HEK293 (cell line): ENCODE data around the gene CIC.

Source experiments
- BCL11A ChIP-seq: fragments of 450-650 bp; formaldehyde crosslinking; IDR thresholded peaks from 2 replicates; pipeline ENCODE4 v1.5.1; 2016; ENCODE audit warnings: low read depth, missing biosample characterization, missing genetic modification characterization
- FEZF1 ChIP-seq: fragments of 450-650 bp; formaldehyde crosslinking; IDR thresholded peaks from 2 replicates; pipeline ENCODE4 v1.5.1; 2016; ENCODE audit warnings: missing biosample characterization, missing genetic modification characterization
- GFI1B ChIP-seq: fragments of 450-650 bp; formaldehyde crosslinking; IDR thresholded peaks from 2 replicates; pipeline ENCODE4 v1.5.1; 2016; ENCODE audit warnings: missing biosample characterization, missing genetic modification characterization
- GLI4 ChIP-seq: fragments of 450-650 bp; formaldehyde crosslinking; IDR thresholded peaks from 2 replicates; pipeline ENCODE4 v1.5.1; 2016; ENCODE audit warnings: missing biosample characterization, missing genetic modification characterization
- IKZF3 ChIP-seq: fragments of 450-650 bp; IDR thresholded peaks from 2 replicates; pipeline ENCODE4 v1.5.0; 2018; ENCODE audit warnings: missing biosample characterization, mild to moderate bottlenecking, missing genetic modification characterization, moderate library complexity
- KLF10 ChIP-seq: fragments of 450-650 bp; IDR thresholded peaks from 2 replicates; pipeline ENCODE4 v1.5.1; 2018; ENCODE audit warnings: missing biosample characterization, mild to moderate bottlenecking, missing genetic modification characterization
- KLF16 ChIP-seq: fragments of 450-650 bp; formaldehyde crosslinking; IDR thresholded peaks from 2 replicates; pipeline ENCODE4 v1.5.1; 2017; ENCODE audit warnings: missing biosample characterization, missing genetic modification characterization
- KLF7 ChIP-seq: fragments of 450-650 bp; formaldehyde crosslinking; IDR thresholded peaks from 2 replicates; pipeline ENCODE4 v1.5.1; 2016; ENCODE audit warnings: missing biosample characterization, missing genetic modification characterization, borderline replicate concordance
- KLF9 ChIP-seq: fragments of 450-650 bp; formaldehyde crosslinking; IDR thresholded peaks from 2 replicates; pipeline ENCODE4 v1.5.1; 2016; ENCODE audit warnings: missing biosample characterization, missing genetic modification characterization, low read depth
- PRDM1 ChIP-seq: fragments of 450-650 bp; formaldehyde crosslinking; IDR thresholded peaks from 2 replicates; pipeline ENCODE4; 2016; ENCODE audit warnings: missing biosample characterization, missing genetic modification characterization
- SCRT2 ChIP-seq: fragments of 450-650 bp; formaldehyde crosslinking; IDR thresholded peaks from 2 replicates; pipeline ENCODE4 v1.5.1; 2016; ENCODE audit warnings: missing biosample characterization, missing genetic modification characterization
- ZBTB17 ChIP-seq: fragments of 450-650 bp; formaldehyde crosslinking; IDR thresholded peaks from 2 replicates; pipeline ENCODE4 v1.5.1; 2016; ENCODE audit warnings: missing biosample characterization, missing genetic modification characterization
- ZBTB48 ChIP-seq: fragments of 450-650 bp; formaldehyde crosslinking; IDR thresholded peaks from 2 replicates; pipeline ENCODE4 v1.5.1; 2016; ENCODE audit warnings: missing biosample characterization, missing genetic modification characterization
- ZBTB8A ChIP-seq: fragments of 450-650 bp; formaldehyde crosslinking; IDR thresholded peaks from 2 replicates; pipeline ENCODE4 v1.5.1; 2016; ENCODE audit warnings: missing biosample characterization, missing genetic modification characterization
- ZFHX2 ChIP-seq: fragments of 450-650 bp; formaldehyde crosslinking; conservative IDR thresholded peaks from 2 replicates; pipeline ENCODE4 v1.5.1; 2016; ENCODE audit warnings: missing biosample characterization, missing genetic modification characterization
- ZFP3 ChIP-seq: fragments of 450-650 bp; formaldehyde crosslinking; IDR thresholded peaks from 2 replicates; pipeline ENCODE4 v1.5.1; 2016; ENCODE audit warnings: low read depth, missing biosample characterization, missing genetic modification characterization
- ZFP41 ChIP-seq: fragments of 450-650 bp; formaldehyde crosslinking; IDR thresholded peaks from 2 replicates; pipeline ENCODE4 v1.5.1; 2016; ENCODE audit warnings: missing biosample characterization, missing genetic modification characterization, borderline replicate concordance
- ZFP69B ChIP-seq: fragments of 450-650 bp; formaldehyde crosslinking; IDR thresholded peaks from 2 replicates; pipeline ENCODE4 v1.5.1; 2016; ENCODE audit warnings: missing biosample characterization, missing genetic modification characterization
- ZNF155 ChIP-seq: fragments of 450-650 bp; formaldehyde crosslinking; IDR thresholded peaks from 2 replicates; pipeline ENCODE4 v1.5.1; 2016; ENCODE audit warnings: missing biosample characterization, missing genetic modification characterization
- ZNF16 ChIP-seq: fragments of 450-650 bp; formaldehyde crosslinking; IDR thresholded peaks from 2 replicates; pipeline ENCODE4 v1.5.1; 2016; ENCODE audit warnings: low read depth, missing biosample characterization, missing genetic modification characterization
- ZNF175 ChIP-seq: fragments of 450-650 bp; formaldehyde crosslinking; IDR thresholded peaks from 2 replicates; pipeline ENCODE4 v1.5.1; 2016; ENCODE audit warnings: missing biosample characterization, missing genetic modification characterization
- ZNF202 ChIP-seq: fragments of 450-650 bp; formaldehyde crosslinking; IDR thresholded peaks from 2 replicates; pipeline ENCODE4 v1.5.1; 2016; ENCODE audit warnings: missing biosample characterization, missing genetic modification characterization, borderline replicate concordance
- ZNF214 ChIP-seq: fragments of 450-650 bp; formaldehyde crosslinking; IDR thresholded peaks from 2 replicates; pipeline ENCODE4 v1.5.1; 2017; ENCODE audit warnings: missing biosample characterization, mild to moderate bottlenecking, missing genetic modification characterization, borderline replicate concordance
- ZNF223 ChIP-seq: fragments of 450-650 bp; formaldehyde crosslinking; IDR thresholded peaks from 2 replicates; pipeline ENCODE4 v1.5.1; 2016; ENCODE audit warnings: missing biosample characterization, missing genetic modification characterization
- ZNF26 ChIP-seq: fragments of 450-650 bp; formaldehyde crosslinking; IDR thresholded peaks from 2 replicates; pipeline ENCODE4 v1.5.1; 2016; ENCODE audit warnings: missing biosample characterization, missing genetic modification characterization
- ZNF302 ChIP-seq: fragments of 450-650 bp; formaldehyde crosslinking; IDR thresholded peaks from 2 replicates; pipeline ENCODE4 v1.5.1; 2016; ENCODE audit warnings: missing biosample characterization, missing genetic modification characterization, low read depth
- ZNF324 ChIP-seq: fragments of 450-650 bp; formaldehyde crosslinking; IDR thresholded peaks from 2 replicates; pipeline ENCODE4 v1.5.1; 2016; ENCODE audit warnings: missing biosample characterization, missing genetic modification characterization
- ZNF341 ChIP-seq: fragments of 450-650 bp; formaldehyde crosslinking; IDR thresholded peaks from 2 replicates; pipeline ENCODE4; 2016; ENCODE audit warnings: low read depth, missing biosample characterization, missing genetic modification characterization
- ZNF513 ChIP-seq: fragments of 450-650 bp; IDR thresholded peaks from 2 replicates; pipeline ENCODE4 v1.5.1; 2018; ENCODE audit warnings: missing biosample characterization, missing genetic modification characterization
- ZNF580 ChIP-seq: fragments of 450-650 bp; formaldehyde crosslinking; IDR thresholded peaks from 2 replicates; pipeline ENCODE4 v1.5.1; 2016; ENCODE audit warnings: missing biosample characterization, missing genetic modification characterization
- ZNF585B ChIP-seq: fragments of 450-650 bp; formaldehyde crosslinking; IDR thresholded peaks from 2 replicates; pipeline ENCODE4 v1.5.1; 2016; ENCODE audit warnings: missing biosample characterization, missing genetic modification characterization
- ZNF596 ChIP-seq: fragments of 450-650 bp; IDR thresholded peaks from 2 replicates; pipeline ENCODE4 v1.5.0; 2018; ENCODE audit warnings: missing biosample characterization, mild to moderate bottlenecking, missing genetic modification characterization, moderate library complexity
- ZNF600 ChIP-seq: fragments of 450-650 bp; formaldehyde crosslinking; IDR thresholded peaks from 2 replicates; pipeline ENCODE4 v1.5.1; 2016; ENCODE audit warnings: missing biosample characterization, missing genetic modification characterization
- ZNF610 ChIP-seq: fragments of 450-650 bp; formaldehyde crosslinking; IDR thresholded peaks from 2 replicates; pipeline ENCODE4 v1.5.1; 2016; ENCODE audit warnings: missing biosample characterization, missing genetic modification characterization, borderline replicate concordance
- ZNF629 ChIP-seq: fragments of 450-650 bp; formaldehyde crosslinking; IDR thresholded peaks from 2 replicates; pipeline ENCODE4 v1.5.1; 2017; ENCODE audit warnings: missing biosample characterization, missing genetic modification characterization
- ZNF785 ChIP-seq: fragments of 450-650 bp; formaldehyde crosslinking; IDR thresholded peaks from 2 replicates; pipeline ENCODE4 v1.5.1; 2016; ENCODE audit warnings: missing biosample characterization, missing genetic modification characterization
- ZNF837 ChIP-seq: fragments of 450-650 bp; formaldehyde crosslinking; IDR thresholded peaks from 2 replicates; pipeline ENCODE4 v1.5.1; 2016; ENCODE audit warnings: missing biosample characterization, missing genetic modification characterization
- ZSCAN4 ChIP-seq: fragments of 450-650 bp; formaldehyde crosslinking; IDR thresholded peaks from 2 replicates; pipeline ENCODE4 v1.5.1; 2017; ENCODE audit warnings: missing biosample characterization, missing genetic modification characterization

Gene CIC

GRCh38 chr19:42219812-42220750 is 49.0 kb upstream of the CIC start, which contains the start of gene ZNF526 (continued):
- TF ChIP-seq ZBTB8A = peak; percentile 83
- TF ChIP-seq SCRT2 (tag by site-specific recombination) = no peak
- TF ChIP-seq KLF10 (tag by site-specific recombination) = 0 out of 2 replicates have a peak, but pooled peaks have one; percentile 24
- no peak for TF ChIP-seq PRDM1 (tag by site-specific recombination)
- TF ChIP-seq ZFP41 (tag by site-specific recombination) = no peak
- TF ChIP-seq ZFP3 (tag by site-specific recombination) = no peak
- peak; percentile 92 for TF ChIP-seq ZFHX2 (tag by site-specific recombination)
- peak; percentile 64; the same call in 1 of the 2 replicates for TF ChIP-seq ZNF580 (tag by site-specific recombination)
- TF ChIP-seq GFI1B (tag by site-specific recombination) = no peak
- no peak for TF ChIP-seq FEZF1
- TF ChIP-seq ZNF596 (tag by site-specific recombination) = no peak
- no peak for TF ChIP-seq ZNF26 (tag by site-specific recombination)
- no peak for TF ChIP-seq ZNF785 (tag by site-specific recombination)
- TF ChIP-seq ZNF175 = no peak
- peak; percentile 84 for TF ChIP-seq ZNF600
- no peak for TF ChIP-seq ZNF223
- TF ChIP-seq ZNF341 (tag by site-specific recombination) = peak; percentile 19; the same call in 1 of the 2 replicates
- TF ChIP-seq ZNF16 (tag by site-specific recombination) = no peak
- TF ChIP-seq ZBTB48 = peak; percentile 98
- no peak for TF ChIP-seq ZNF324
- no peak for TF ChIP-seq BCL11A (tag by site-specific recombination)
- TF ChIP-seq ZNF610 (tag by site-specific recombination) = peak; percentile 96
- TF ChIP-seq ZBTB17 = peak; percentile 89
- no peak for TF ChIP-seq GLI4 (tag by site-specific recombination)
- peak; percentile 85 for TF ChIP-seq KLF9 (tag by site-specific recombination)
- no peak for TF ChIP-seq ZNF837 (tag by site-specific recombination)
- TF ChIP-seq ZNF513 (tag by site-specific recombination) = no peak
- no peak for TF ChIP-seq ZSCAN4 (tag by site-specific recombination)
- TF ChIP-seq ZFP69B (tag by site-specific recombination) = peak; percentile 95
- peak; percentile 76 for TF ChIP-seq ZNF629 (tag by site-specific recombination)
- TF ChIP-seq KLF16 (tag by site-specific recombination) = peak; percentile 88
- no peak for TF ChIP-seq ZNF585B
- TF ChIP-seq KLF7 (tag by site-specific recombination) = peak; percentile 83; the same call in 1 of the 2 replicates
- no peak for TF ChIP-seq ZNF155 (tag by site-specific recombination)
- no peak for TF ChIP-seq ZNF214 (tag by site-specific recombination)
- no peak for TF ChIP-seq ZNF202
- TF ChIP-seq ZNF302 (tag by site-specific recombination) = no peak
- TF ChIP-seq IKZF3 (tag by site-specific recombination) = no peak; the same call in 1 of the 2 replicates
